HCT116 (cell line): ENCODE results near the gene E4F1. TPM values are rescaled to one million over a fixed set of nuclear protein-coding genes. Genes with fewer than 3 reads are reported as not detected.

ENCODE experiments used
- ATAC-seq: fragments of 200-7000 bp; cut with Tn5 transposase; 2 replicates; pipeline ENCODE4 v1.9.1; 2020; ENCODE audit warnings: mild to moderate bottlenecking, moderate library complexity
- BruUV-seq: library from RNA; stranded (reverse); fragments of 400-500 nt; replicated peaks from 2 replicates; lab custom pipeline; 2021; lab: Mats Ljungman, UMichigan
- CTCF ChIA-PET: fragments of 300-600 bp; sonication (Branson Sonifier 250); formaldehyde crosslinking; loops from one replicate; lab custom pipeline; 2021; ENCODE audit warnings: antibody characterized with exemption; lab: Charles Lee
- POLR2A ChIA-PET: fragments of 300-600, 350-600 bp; sonication (Branson Sonifier 250); formaldehyde crosslinking; loops from one replicate; lab custom pipeline; 2021; ENCODE audit warnings: antibody characterized with exemption; lab: Charles Lee
- RAD21 ChIA-PET, 2 experiments: fragments of 300-600 bp; sonication (Branson Sonifier 250); formaldehyde crosslinking; loops; one replicate each; lab custom pipeline; 2023; ENCODE audit warnings: low total read pairs in 2 of 2; ENCODE audit not compliant: uncharacterized antibody in 2 of 2, unreplicated experiment in 2 of 2, low non-redundant PET in 1 of 2; lab: Charles Lee
- DNase-seq: peaks from one replicate; pipeline ENCODE4 v3.0.0-alpha.2; 2010; ENCODE audit warnings: low read depth, low spot score
- H2AFZ ChIP-seq: fragments of 200-600 bp; shearing (Covaris generic), sonication (generic); 2 replicates; pipeline ENCODE4 v1.6.1; 2017; ENCODE audit warnings: low read depth, mixed run types, mixed read lengths, antibody characterized with exemption, low read length; ENCODE audit not compliant: poor library complexity, severe bottlenecking
- H3K27ac ChIP-seq: 2 replicates; pipeline ENCODE4 v1.5.1; 2012; ENCODE audit warnings: low read depth, low read length
- H3K27me3 ChIP-seq: fragments of 200-600 bp; sonication (generic); 2 replicates; pipeline ENCODE4 v1.6.1; 2016; ENCODE audit warnings: mixed run types, low read length, mixed read lengths; ENCODE audit not compliant: insufficient read depth
- H3K36me3 ChIP-seq, 2 experiments: fragments of 200-500 bp in 1 of 2; fragments of 200-600 bp in 1 of 2; sonication (Bioruptor generic) in 1 of 2; sonication (generic) in 1 of 2; 2 replicates each; pipeline versions ENCODE4 v1.5.1 to v1.6.1; 2014 to 2016; ENCODE audit warnings: low read length in 2 of 2, inconsistent platforms in 1 of 2, mixed read lengths in 1 of 2, mixed run types in 1 of 2; ENCODE audit not compliant: insufficient read depth in 2 of 2, control insufficient read depth in 1 of 2
- H3K4me1 ChIP-seq, 2 experiments: fragments of 200-600 bp in 1 of 2; sonication (generic) in 1 of 2; 2 replicates each; pipeline versions ENCODE4 v1.5.1 to v1.6.1; 2012 to 2017; ENCODE audit warnings: low read length in 2 of 2, inconsistent platforms in 1 of 2, mild to moderate bottlenecking in 1 of 2, mixed read lengths in 1 of 2, mixed run types in 1 of 2, moderate library complexity in 1 of 2; ENCODE audit not compliant: insufficient read depth in 2 of 2, control insufficient read depth in 1 of 2
- H3K4me2 ChIP-seq: fragments of 200-600 bp; sonication (generic); 2 replicates; pipeline ENCODE4 v1.6.1; 2017; ENCODE audit warnings: mixed run types, low read length, mixed read lengths
- H3K4me3 ChIP-seq, 2 experiments: fragments of 200-600 bp in 1 of 2; sonication (generic) in 1 of 2; replicated peaks in 1 of 2; 2 replicates each; pipeline ENCODE4 v1.5.1; 2011 to 2016; ENCODE audit warnings: low read length in 2 of 2, control low read depth in 1 of 2, low read depth in 1 of 2, mild to moderate bottlenecking in 1 of 2, mixed read lengths in 1 of 2, mixed run types in 1 of 2
- H3K79me2 ChIP-seq: fragments of 200-600 bp; sonication (generic); 2 replicates; pipeline ENCODE4 v1.6.1; 2017; ENCODE audit warnings: mild to moderate bottlenecking, mixed run types, low read length, moderate library complexity, mixed read lengths; ENCODE audit not compliant: insufficient read depth
- H3K9ac ChIP-seq: fragments of 200-600 bp; sonication (generic); 2 replicates; pipeline ENCODE4 v1.6.1; 2016; ENCODE audit warnings: low read length, mixed read lengths
- H3K9me2 ChIP-seq: fragments of 200-600 bp; sonication (generic), shearing (Covaris generic); 2 replicates; pipeline ENCODE4 v1.6.1; 2017; ENCODE audit warnings: mixed run types, mild to moderate bottlenecking, moderate library complexity; ENCODE audit not compliant: insufficient read depth
- H3K9me3 ChIP-seq, 2 experiments: fragments of 200-500 bp in 1 of 2; fragments of 200-600 bp in 1 of 2; sonication (Bioruptor generic) in 1 of 2; sonication (generic) in 1 of 2; 2 replicates each; pipeline ENCODE4 v1.6.1; 2014 to 2017; ENCODE audit warnings: low read length in 2 of 2, mixed read lengths in 2 of 2, inconsistent platforms in 1 of 2, low read depth in 1 of 2, mild to moderate bottlenecking in 1 of 2, mixed run types in 1 of 2, moderate library complexity in 1 of 2; ENCODE audit not compliant: control insufficient read depth in 1 of 2, insufficient read depth in 1 of 2
- H4K20me1 ChIP-seq: fragments of 200-600 bp; sonication (generic), shearing (Covaris generic); 2 replicates; pipeline ENCODE4 v1.6.1; 2017; ENCODE audit warnings: mixed run types, mild to moderate bottlenecking, moderate library complexity; ENCODE audit not compliant: insufficient read depth
- CBX3 ChIP-seq: IDR thresholded peaks from 2 replicates; pipeline ENCODE4 v1.6.1; 2012; ENCODE audit warnings: low read depth
- CEBPB ChIP-seq: IDR thresholded peaks from 2 replicates; pipeline ENCODE4 v1.6.1; 2012; ENCODE audit warnings: low read depth
- CTCF ChIP-seq, 3 experiments: fragments of 200-600 bp in 1 of 3; sonication (generic) in 1 of 3; IDR thresholded peaks in 2 of 3; conservative IDR thresholded peaks in 1 of 3; 2 replicates each; pipeline ENCODE4 v1.5.1; 2012 to 2017; ENCODE audit warnings: low read depth in 2 of 3, low read length in 2 of 3, antibody characterized with exemption in 1 of 3, borderline replicate concordance in 1 of 3, control low read depth in 1 of 3, mild to moderate bottlenecking in 1 of 3, mixed read lengths in 1 of 3, mixed run types in 1 of 3, moderate library complexity in 1 of 3; ENCODE audit not compliant: insufficient read depth in 1 of 3
- EGR1 ChIP-seq: IDR thresholded peaks from 2 replicates; pipeline ENCODE4 v1.6.1; 2012; ENCODE audit warnings: low read depth
- FOSL1 ChIP-seq: IDR thresholded peaks from 2 replicates; pipeline ENCODE4 v1.6.1; 2012; ENCODE audit warnings: low read depth
- JUND ChIP-seq: IDR thresholded peaks from 2 replicates; pipeline ENCODE4 v1.6.1; 2012
- MAX ChIP-seq: IDR thresholded peaks from 2 replicates; pipeline ENCODE4 v1.6.1; 2012
- POLR2AphosphoS5 ChIP-seq: IDR thresholded peaks from 2 replicates; pipeline ENCODE4 v1.6.1; 2011; ENCODE audit warnings: mild to moderate bottlenecking, low read depth, low read length, moderate library complexity
- RAD21 ChIP-seq: IDR thresholded peaks from 2 replicates; pipeline ENCODE4 v1.6.1; 2012; ENCODE audit warnings: low read depth, mild to moderate bottlenecking
- SP1 ChIP-seq: IDR thresholded peaks from 2 replicates; pipeline ENCODE4 v1.6.1; 2012; ENCODE audit warnings: low read depth
- SRF ChIP-seq: IDR thresholded peaks from 2 replicates; pipeline ENCODE4 v1.6.1; 2012; ENCODE audit warnings: low read depth
- TCF7L2 ChIP-seq: IDR thresholded peaks from 2 replicates; pipeline ENCODE4 v1.7.0; 2011; ENCODE audit warnings: borderline replicate concordance, inconsistent platforms; ENCODE audit not compliant: insufficient read depth, insufficient read length; ENCODE audit errors: extremely low read depth
- YY1 ChIP-seq: IDR thresholded peaks from 2 replicates; pipeline ENCODE4 v1.6.1; 2011; ENCODE audit warnings: low read length, low read depth, moderate library complexity, mild to moderate bottlenecking; ENCODE audit not compliant: insufficient replicate concordance; ENCODE audit errors: extremely low read depth
- ZFX ChIP-seq: fragments of 450-650 bp; IDR thresholded peaks from 2 replicates; pipeline ENCODE4 v1.6.1; 2017
- ZNF274 ChIP-seq: fragments of 200-500 bp; sonication (Bioruptor generic); IDR thresholded peaks from 2 replicates; pipeline ENCODE4 v1.6.1; 2014; ENCODE audit warnings: mild to moderate bottlenecking, low read depth, low read length, inconsistent platforms
- intact Hi-C: fragments of 100-400 bp; cut with micrococcal nuclease; formaldehyde crosslinking; loops from 2 replicates; pipeline ENCODE4 v1.10.0; 2022
- total RNA-seq: library from RNA; stranded (reverse); gene quantifications from one replicate; pipeline ENCODE4 v1.2.1, GENCODE V29; 2021; ENCODE audit not compliant: unreplicated experiment
- TF ChIP-seq, protein P1 (sequence below): IDR thresholded peaks from 2 replicates; pipeline ENCODE4 v1.6.1; 2012; ENCODE audit warnings: low read depth

E4F1 gene
- total RNA-seq, 1 experiment from 2014 or later, result 40.7 TPM

GRCh38 chr16:2267913-2268666 is 44.7 kb downstream of the E4F1 start, which contains the start of gene RNPS1 (continued):
- TF ChIP-seq, protein P1, sequence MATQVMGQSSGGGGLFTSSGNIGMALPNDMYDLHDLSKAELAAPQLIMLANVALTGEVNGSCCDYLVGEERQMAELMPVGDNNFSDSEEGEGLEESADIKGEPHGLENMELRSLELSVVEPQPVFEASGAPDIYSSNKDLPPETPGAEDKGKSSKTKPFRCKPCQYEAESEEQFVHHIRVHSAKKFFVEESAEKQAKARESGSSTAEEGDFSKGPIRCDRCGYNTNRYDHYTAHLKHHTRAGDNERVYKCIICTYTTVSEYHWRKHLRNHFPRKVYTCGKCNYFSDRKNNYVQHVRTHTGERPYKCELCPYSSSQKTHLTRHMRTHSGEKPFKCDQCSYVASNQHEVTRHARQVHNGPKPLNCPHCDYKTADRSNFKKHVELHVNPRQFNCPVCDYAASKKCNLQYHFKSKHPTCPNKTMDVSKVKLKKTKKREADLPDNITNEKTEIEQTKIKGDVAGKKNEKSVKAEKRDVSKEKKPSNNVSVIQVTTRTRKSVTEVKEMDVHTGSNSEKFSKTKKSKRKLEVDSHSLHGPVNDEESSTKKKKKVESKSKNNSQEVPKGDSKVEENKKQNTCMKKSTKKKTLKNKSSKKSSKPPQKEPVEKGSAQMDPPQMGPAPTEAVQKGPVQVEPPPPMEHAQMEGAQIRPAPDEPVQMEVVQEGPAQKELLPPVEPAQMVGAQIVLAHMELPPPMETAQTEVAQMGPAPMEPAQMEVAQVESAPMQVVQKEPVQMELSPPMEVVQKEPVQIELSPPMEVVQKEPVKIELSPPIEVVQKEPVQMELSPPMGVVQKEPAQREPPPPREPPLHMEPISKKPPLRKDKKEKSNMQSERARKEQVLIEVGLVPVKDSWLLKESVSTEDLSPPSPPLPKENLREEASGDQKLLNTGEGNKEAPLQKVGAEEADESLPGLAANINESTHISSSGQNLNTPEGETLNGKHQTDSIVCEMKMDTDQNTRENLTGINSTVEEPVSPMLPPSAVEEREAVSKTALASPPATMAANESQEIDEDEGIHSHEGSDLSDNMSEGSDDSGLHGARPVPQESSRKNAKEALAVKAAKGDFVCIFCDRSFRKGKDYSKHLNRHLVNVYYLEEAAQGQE, result no peak
- TF ChIP-seq CEBPB, result no peak
- no peak for TF ChIP-seq FOSL1
- peak; percentile 89 for TF ChIP-seq POLR2AphosphoS5
- TF ChIP-seq CBX3, result no peak; the same call in 1 of the 2 replicates
- TF ChIP-seq TCF7L2, result peak; percentile 79
- peak; percentile 87 for TF ChIP-seq ZFX

DNA sequence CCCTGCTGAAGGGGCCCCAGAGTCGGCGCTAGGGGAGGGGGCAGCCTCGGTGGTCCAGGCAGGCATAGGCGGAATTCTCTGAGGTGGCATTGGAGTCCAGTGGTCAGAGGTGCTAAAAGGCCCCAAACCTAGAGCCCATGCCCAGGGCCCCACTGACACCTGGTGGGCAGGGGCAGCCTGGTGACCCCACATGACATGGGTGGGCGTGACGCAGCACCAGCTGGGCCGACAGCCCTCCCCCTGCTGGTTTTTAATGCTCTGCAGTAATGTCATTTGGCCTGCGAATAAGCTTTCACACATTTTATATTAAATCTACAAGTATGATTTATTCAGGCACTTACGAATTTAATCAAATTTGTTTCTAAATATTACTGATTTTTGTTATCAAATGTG is 46.7 kb downstream of the E4F1 start:
- no peaks in the 10 kb centered on the region for H3K9me2 ChIP-seq
- DNase-seq (no peak), ATAC-seq (no peak)
- H2AFZ ChIP-seq, result no peak overlapping the region
- peaks cover 34% of the 10 kb centered on the region for H3K79me2 ChIP-seq
- CTCF ChIA-PET, result interaction anchor here (1.9 kb wide), 1 partner anchor 231 kb away, joined by 5 read pairs; no protein-coding TSS in a partner anchor
- H3K36me3 ChIP-seq, result peaks cover 0 to 8% of the 10 kb centered on the region in 2 experiments; a peak in 1 of 4 replicates
- H4K20me1 ChIP-seq, result peaks cover 13% of the 10 kb centered on the region; the same call in 1 of the 2 replicates
- POLR2A ChIA-PET, result no interaction called here
- no peak overlapping the region; the same call in 1 of the 2 replicates for H3K9ac ChIP-seq
- H3K4me1 ChIP-seq, result peaks cover 15 to 21% of the 10 kb centered on the region in 2 experiments; a peak in 3 of 4 replicates
- H3K27me3 ChIP-seq, result no peaks in the 10 kb centered on the region
- BruUV-seq, result no TSS peak
- intact Hi-C loops, result no loop called here
- no peaks in the 10 kb centered on the region for H3K9me3 ChIP-seq
- no peak overlapping the region; a peak in 1 of 4 replicates for H3K4me3 ChIP-seq
- RAD21 ChIA-PET, result no interaction called here
- peak overlapping the region; percentile 94 for H3K4me2 ChIP-seq
- H3K27ac ChIP-seq, result no peak overlapping the region
- TF ChIP-seq TCF7L2 (no peak), SRF (no peak), FOSL1 (no peak), CBX3 (no peak), MAX (no peak), SP1 (no peak), JUND (no peak), CTCF (IDR thresholded peaks at IDR 0.05 in 2 of 3, conservative IDR thresholded peaks at IDR 0.05 in 1 of 3; ENCODE audit: borderline replicate concordance in 1 of 3, insufficient read depth in 1 of 3, low read depth in 2 of 3, low read length in 2 of 3) (no peak), EGR1 (no peak), YY1 (no peak), RAD21 (no peak), CEBPB (no peak), ZNF274 (no peak)
